SK-N-SH treated with all-trans-retinoic acid at 6 μM for 48 hours (cell line): ENCODE results near the gene LRBA.
"Not testable (repeated sequence)": the region's sequence is repeated elsewhere in the genome, so short reads cannot be mapped to it uniquely, and the experiment has no call there.

Experiments
- ATAC-seq: fragments of 200-7000 bp; cut with Tn5 transposase; 3 replicates; pipeline ENCODE4 v1.9.1; 2020; ENCODE audit warnings: mild to moderate bottlenecking, moderate library complexity
- ARNTL ChIP-seq: fragments of 450-650 bp; formaldehyde crosslinking; IDR thresholded peaks from 2 replicates; pipeline ENCODE4 v1.5.0; 2020; ENCODE audit warnings: low read depth, mild to moderate bottlenecking, moderate library complexity, borderline replicate concordance
- BACH2 ChIP-seq: fragments of 250-450 bp; sonication (Bioruptor Pico); IDR thresholded peaks from 2 replicates; pipeline ENCODE4 v1.9.0; 2021; ENCODE audit warnings: mild to moderate bottlenecking, borderline replicate concordance
- CSDC2 ChIP-seq: fragments of 250-450 bp; sonication (Bioruptor Pico); IDR thresholded peaks from 2 replicates; pipeline ENCODE4 v1.5.0; 2020; ENCODE audit warnings: mild to moderate bottlenecking, moderate library complexity
- ESRRG ChIP-seq: fragments of 250-450 bp; sonication (Bioruptor Pico); IDR thresholded peaks from 2 replicates; pipeline ENCODE4 v1.6.1; 2021; ENCODE audit warnings: mild to moderate bottlenecking
- GLIS3 ChIP-seq: fragments of 250-450 bp; sonication (Bioruptor Pico); IDR thresholded peaks from 2 replicates; pipeline ENCODE4 v1.5.0; 2020; ENCODE audit warnings: mild to moderate bottlenecking, moderate library complexity
- ISL1 ChIP-seq: fragments of 250-450 bp; sonication (Bioruptor Pico); IDR thresholded peaks from 2 replicates; pipeline ENCODE4 v2.1.2; 2022; ENCODE audit warnings: mild to moderate bottlenecking, moderate library complexity
- OSR1 ChIP-seq: fragments of 250-450 bp; sonication (Bioruptor Pico); IDR thresholded peaks from 2 replicates; pipeline ENCODE4 v1.8.0; 2022; ENCODE audit warnings: moderate library complexity, mild to moderate bottlenecking, inconsistent platforms
- POU6F1 ChIP-seq: fragments of 250-450 bp; sonication (Bioruptor Pico); IDR thresholded peaks from 2 replicates; pipeline ENCODE4 v1.8.0; 2021; ENCODE audit warnings: low read depth, mild to moderate bottlenecking, moderate library complexity, borderline replicate concordance
- PPARA ChIP-seq: fragments of 250-450 bp; sonication (Bioruptor Pico); IDR thresholded peaks from 2 replicates; pipeline ENCODE4 v1.5.0; 2020; ENCODE audit warnings: mild to moderate bottlenecking, borderline replicate concordance
- RARB ChIP-seq: fragments of 250-450 bp; sonication (Bioruptor Pico); IDR thresholded peaks from 2 replicates; pipeline ENCODE4 v1.8.0; 2021; ENCODE audit warnings: mild to moderate bottlenecking, moderate library complexity
- SNAI2 ChIP-seq: fragments of 250-450 bp; sonication (Bioruptor Pico); IDR thresholded peaks from 2 replicates; pipeline ENCODE4 v1.5.0; 2020; ENCODE audit warnings: mild to moderate bottlenecking, moderate library complexity
- TCF4 ChIP-seq: fragments of 250-450 bp; sonication (Bioruptor Pico); IDR thresholded peaks from 2 replicates; pipeline ENCODE4 v1.8.0; 2021; ENCODE audit warnings: mild to moderate bottlenecking, moderate library complexity, borderline replicate concordance
- TSHZ2 ChIP-seq: fragments of 250-450 bp; sonication (Bioruptor Pico); IDR thresholded peaks from 2 replicates; pipeline ENCODE4 v1.5.0; 2020; ENCODE audit warnings: mild to moderate bottlenecking, moderate library complexity
- ZFP3 ChIP-seq: fragments of 250-450 bp; sonication (Bioruptor Pico); IDR thresholded peaks from 2 replicates; pipeline ENCODE4 v1.5.0; 2020; ENCODE audit warnings: mild to moderate bottlenecking, moderate library complexity
- ZFP30 ChIP-seq: fragments of 450-650 bp; formaldehyde crosslinking; IDR thresholded peaks from 2 replicates; pipeline ENCODE4 v1.5.0; 2022; ENCODE audit warnings: mild to moderate bottlenecking, moderate library complexity
- ZNF70 ChIP-seq: fragments of 450-650 bp; formaldehyde crosslinking; IDR thresholded peaks from 2 replicates; pipeline ENCODE4 v1.5.0; 2020; ENCODE audit warnings: mild to moderate bottlenecking, moderate library complexity
- ZNF8 ChIP-seq: fragments of 450-650 bp; formaldehyde crosslinking; IDR thresholded peaks from 2 replicates; pipeline ENCODE4 v1.5.0; 2020; ENCODE audit warnings: mild to moderate bottlenecking, moderate library complexity
- TF ChIP-seq, protein P1 (sequence below): fragments of 250-450 bp; sonication (Bioruptor Pico); IDR thresholded peaks from 2 replicates; pipeline ENCODE4 v1.8.0; 2020; ENCODE audit warnings: mild to moderate bottlenecking, moderate library complexity, borderline replicate concordance
- TF ChIP-seq, protein P2 (sequence below): fragments of 250-450 bp; sonication (Bioruptor Pico); IDR thresholded peaks from 2 replicates; pipeline ENCODE4 v1.5.1; 2021; ENCODE audit warnings: mild to moderate bottlenecking, moderate library complexity

The LRBA gene

DNA sequence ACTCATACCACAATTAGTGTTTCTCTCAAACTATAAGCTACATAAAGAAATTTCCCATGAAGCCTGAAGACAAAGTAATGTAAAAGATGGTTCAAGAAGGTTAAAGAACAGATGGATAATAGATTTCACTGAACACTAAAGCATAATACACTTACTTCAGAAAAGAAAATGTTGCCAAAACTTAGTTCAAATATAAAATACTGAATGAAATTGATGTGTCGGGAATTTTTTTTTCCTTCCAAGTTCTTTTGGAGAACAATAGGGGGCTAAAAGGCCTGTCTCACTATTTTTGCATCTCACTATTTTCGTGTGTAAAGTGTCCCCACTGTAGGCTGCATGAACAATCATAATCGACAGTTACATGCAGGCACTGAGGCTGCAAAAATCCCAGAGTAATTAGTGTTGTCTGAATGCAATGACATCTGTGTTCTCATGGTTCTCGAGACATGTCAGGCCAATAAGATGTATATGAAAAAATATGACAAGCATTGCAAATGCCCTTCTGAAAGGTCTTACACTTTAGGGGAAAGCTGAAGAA, 445.0 kb downstream of the LRBA start:
- TF ChIP-seq, protein P1, sequence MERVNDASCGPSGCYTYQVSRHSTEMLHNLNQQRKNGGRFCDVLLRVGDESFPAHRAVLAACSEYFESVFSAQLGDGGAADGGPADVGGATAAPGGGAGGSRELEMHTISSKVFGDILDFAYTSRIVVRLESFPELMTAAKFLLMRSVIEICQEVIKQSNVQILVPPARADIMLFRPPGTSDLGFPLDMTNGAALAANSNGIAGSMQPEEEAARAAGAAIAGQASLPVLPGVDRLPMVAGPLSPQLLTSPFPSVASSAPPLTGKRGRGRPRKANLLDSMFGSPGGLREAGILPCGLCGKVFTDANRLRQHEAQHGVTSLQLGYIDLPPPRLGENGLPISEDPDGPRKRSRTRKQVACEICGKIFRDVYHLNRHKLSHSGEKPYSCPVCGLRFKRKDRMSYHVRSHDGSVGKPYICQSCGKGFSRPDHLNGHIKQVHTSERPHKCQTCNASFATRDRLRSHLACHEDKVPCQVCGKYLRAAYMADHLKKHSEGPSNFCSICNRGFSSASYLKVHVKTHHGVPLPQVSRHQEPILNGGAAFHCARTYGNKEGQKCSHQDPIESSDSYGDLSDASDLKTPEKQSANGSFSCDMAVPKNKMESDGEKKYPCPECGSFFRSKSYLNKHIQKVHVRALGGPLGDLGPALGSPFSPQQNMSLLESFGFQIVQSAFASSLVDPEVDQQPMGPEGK (CRISPR knock-in tag), result no peak
- TF ChIP-seq BACH2 (CRISPR knock-in tag) (no peak), SNAI2 (CRISPR knock-in tag) (no peak)
- ATAC-seq, result no peak; the same call in 2 of the 3 replicates

GRCh38 chr4:150569384-150569987, 445.6 kb downstream of the LRBA start:
- TF ChIP-seq ESRRG (CRISPR knock-in tag), result no peak
- TF ChIP-seq ZFP30 (CRISPR knock-in tag), result no peak
- TF ChIP-seq PPARA (CRISPR knock-in tag), result no peak
- no peak for TF ChIP-seq ZNF70 (CRISPR knock-in tag)
- no peak for TF ChIP-seq SNAI2 (CRISPR knock-in tag)
- peak; percentile 57; the same call in 1 of the 2 replicates for TF ChIP-seq ISL1
- 0 out of 2 replicates have a peak, but pooled peaks have one; percentile 43 for TF ChIP-seq POU6F1
- ATAC-seq, result peak; percentile 92

DNA sequence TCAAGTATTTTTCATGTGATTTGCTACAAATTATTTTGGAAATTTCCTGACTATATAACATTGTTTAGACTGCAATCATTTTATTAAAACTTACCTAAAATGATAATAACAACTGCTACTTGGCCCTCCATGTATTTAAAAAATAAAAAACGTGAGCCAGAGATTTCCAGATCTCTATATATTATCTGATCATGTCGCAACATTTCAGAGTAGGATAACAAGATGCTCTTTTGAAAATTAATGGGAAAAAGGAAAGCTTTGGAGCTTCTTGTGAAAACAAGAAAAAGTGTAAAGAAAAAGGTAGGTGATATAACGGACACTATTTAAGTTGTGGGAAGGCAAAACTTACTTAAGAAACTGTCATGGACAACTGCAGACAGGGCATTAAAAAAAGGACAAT, 448.0 kb downstream of the LRBA start:
- ATAC-seq, result no peak
- TF ChIP-seq PPARA (CRISPR knock-in tag) (no peak), ISL1 (no peak), ESRRG (CRISPR knock-in tag) (no peak), GLIS3 (CRISPR knock-in tag) (no peak), ZFP3 (CRISPR knock-in tag) (no peak)
- TF ChIP-seq, all 23 proteins: peak for 0

DNA sequence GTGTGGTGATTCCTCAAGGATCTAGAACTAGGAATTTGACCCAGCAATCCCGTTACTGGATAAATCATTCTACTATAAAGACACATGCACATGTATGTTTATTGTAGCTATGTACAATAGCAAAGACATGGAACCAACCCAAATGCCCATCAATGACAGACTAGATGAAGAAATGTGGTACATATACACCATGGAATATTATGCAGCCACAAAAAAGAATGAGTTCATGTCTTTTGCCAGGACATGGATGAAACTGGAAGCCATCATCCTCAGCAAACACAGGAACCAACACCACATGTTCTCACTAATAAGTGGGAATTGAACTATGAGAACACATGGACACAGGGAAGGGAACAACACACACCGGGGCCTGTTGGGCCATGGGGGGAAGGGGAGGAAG, 450.1 kb downstream of the LRBA start:
- not testable (repeated sequence) for ATAC-seq

DNA sequence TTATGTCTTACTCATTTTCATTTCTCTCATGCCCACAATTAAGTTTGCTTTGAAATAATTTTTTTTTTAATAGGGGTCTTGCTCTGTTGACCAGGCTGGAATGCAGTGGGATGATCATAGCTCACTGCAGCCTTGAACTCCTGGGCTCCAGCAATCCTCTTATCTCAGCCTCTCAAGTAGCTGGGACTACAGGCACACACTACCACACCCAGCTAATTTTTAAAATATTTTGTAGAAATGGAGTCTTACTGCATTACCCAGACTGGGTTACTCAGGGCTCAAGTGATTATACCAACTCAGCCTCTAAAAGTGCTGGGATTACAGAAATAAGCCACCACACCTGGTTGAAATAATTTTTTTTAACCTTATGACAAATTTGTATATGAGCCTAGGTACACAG, 452.3 kb downstream of the LRBA start:
- TF ChIP-seq ESRRG (CRISPR knock-in tag) (no peak), ZNF70 (CRISPR knock-in tag) (no peak), TCF4 (no peak), POU6F1 (no peak), OSR1 (CRISPR knock-in tag) (no peak), TSHZ2 (no peak), ARNTL (CRISPR knock-in tag) (no peak), ISL1 (no peak), ZNF8 (CRISPR knock-in tag) (no peak), CSDC2 (CRISPR knock-in tag) (no peak)
- ATAC-seq, result no peak

DNA sequence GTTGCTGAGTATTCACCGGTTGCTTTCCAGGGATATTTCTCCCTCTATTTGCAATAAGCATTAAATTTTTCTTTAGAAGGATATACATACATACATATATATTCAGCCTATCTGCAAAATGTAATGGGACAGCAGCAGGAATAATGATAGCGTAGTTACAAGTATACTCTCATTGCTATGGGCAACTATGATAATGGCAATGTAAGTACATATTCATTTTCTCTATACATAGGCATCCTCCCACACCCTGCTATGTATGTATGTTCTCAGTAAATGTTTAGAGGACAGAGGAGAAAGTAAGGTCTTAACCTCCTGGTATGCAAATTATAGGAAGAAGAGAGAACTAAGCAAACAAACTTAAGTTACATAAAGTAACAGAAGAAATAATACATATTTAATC, 452.8 kb downstream of the LRBA start:
- TF ChIP-seq GLIS3 (CRISPR knock-in tag) (no peak), ARNTL (CRISPR knock-in tag) (no peak), POU6F1 (no peak), ZFP30 (CRISPR knock-in tag) (no peak), RARB (no peak), ZNF70 (CRISPR knock-in tag) (no peak), CSDC2 (CRISPR knock-in tag) (no peak), BACH2 (CRISPR knock-in tag) (no peak)
- TF ChIP-seq, protein P2, sequence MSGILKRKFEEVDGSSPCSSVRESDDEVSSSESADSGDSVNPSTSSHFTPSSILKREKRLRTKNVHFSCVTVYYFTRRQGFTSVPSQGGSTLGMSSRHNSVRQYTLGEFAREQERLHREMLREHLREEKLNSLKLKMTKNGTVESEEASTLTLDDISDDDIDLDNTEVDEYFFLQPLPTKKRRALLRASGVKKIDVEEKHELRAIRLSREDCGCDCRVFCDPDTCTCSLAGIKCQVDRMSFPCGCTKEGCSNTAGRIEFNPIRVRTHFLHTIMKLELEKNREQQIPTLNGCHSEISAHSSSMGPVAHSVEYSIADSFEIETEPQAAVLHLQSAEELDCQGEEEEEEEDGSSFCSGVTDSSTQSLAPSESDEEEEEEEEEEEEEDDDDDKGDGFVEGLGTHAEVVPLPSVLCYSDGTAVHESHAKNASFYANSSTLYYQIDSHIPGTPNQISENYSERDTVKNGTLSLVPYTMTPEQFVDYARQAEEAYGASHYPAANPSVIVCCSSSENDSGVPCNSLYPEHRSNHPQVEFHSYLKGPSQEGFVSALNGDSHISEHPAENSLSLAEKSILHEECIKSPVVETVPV (CRISPR knock-in tag), result no peak
- ATAC-seq, result no peak
